Esophagus squamous epithelium (tissue), 5 donors: Measurements from ENCODE around the gene DNAH2. TPM values are rescaled to one million over a fixed set of nuclear protein-coding genes. Genes with fewer than 3 reads are reported as not detected.
A peak's percentile ranks its signal among the peaks of the same experiment; 100 is the strongest.

Experiments used
- DNase-seq: peaks from one replicate; lab custom pipeline; 2025; lab: John Stamatoyannopoulos, UW
- H3K27ac ChIP-seq, 4 donors: fragments of 200-600 bp; sonication (generic); one replicate each; pipeline ENCODE4 v1.5.1; 2016 to 2019; ENCODE audit warnings: mild to moderate bottlenecking in 1 of 4
- H3K27me3 ChIP-seq, 4 donors: fragments of 200-600 bp; sonication (generic); 1 replicate in 3 of 4; 2 replicates in 1 of 4; pipeline versions ENCODE4 v1.5.1 to v1.6.0; 2017 to 2021; ENCODE audit warnings: antibody characterized with exemption in 1 of 4
- H3K36me3 ChIP-seq, 3 donors: fragments of 200-600 bp; sonication (generic); one replicate each; pipeline ENCODE4 v1.5.1; 2016 to 2019
- H3K4me1 ChIP-seq, 3 donors: fragments of 200-600 bp; sonication (generic); one replicate each; pipeline ENCODE4 v1.5.1; 2017 to 2019
- H3K4me3 ChIP-seq, 4 donors: fragments of 200-600 bp; sonication (generic); 1 replicate in 3 of 4; 2 replicates in 1 of 4; pipeline ENCODE4 v1.5.1; 2016 to 2019; ENCODE audit warnings: mild to moderate bottlenecking in 2 of 4, moderate library complexity in 1 of 4
- H3K9me3 ChIP-seq, 3 donors: fragments of 200-600 bp; sonication (generic); one replicate each; pipeline ENCODE4 v1.5.1; 2016 to 2019
- CTCF ChIP-seq, 6 experiments: fragments of 450-650 bp in 4 of 6; fragments of 200-600 bp in 2 of 6; sonication (generic) in 2 of 6; IDR thresholded peaks; one replicate each; pipeline ENCODE4 v1.5.1; 2016 to 2019; ENCODE audit warnings: antibody characterized with exemption in 6 of 6, mild to moderate bottlenecking in 4 of 6, moderate library complexity in 4 of 6
- POLR2A ChIP-seq, 4 donors: fragments of 450-650 bp; IDR thresholded peaks; one replicate each; pipeline ENCODE4 v1.6.1; 2017; ENCODE audit warnings: antibody characterized with exemption in 4 of 4, mild to moderate bottlenecking in 4 of 4, moderate library complexity in 3 of 4
- WGBS, 2 donors: methylation state at CpG; one replicate each; pipeline ENCODE4 v1.1.5; 2018; 5-methylcytosine and 5-hydroxymethylcytosine counted together
- intact Hi-C: fragments of 100-400 bp; cut with DNase I; formaldehyde crosslinking; loops from one replicate; pipeline ENCODE4 v1.15.0; 2022
- total RNA-seq, 4 donors: library from RNA; depleted of rRNA; stranded (reverse); fragments of >200 nt; gene quantifications; one replicate each; pipeline ENCODE4 v1.1.0, GENCODE V29; 2016
- donor health status: DM: yes; HTN: yes; CAD: no.

The DNAH2 gene
- total RNA-seq, 4 donors from 2014 or later: under 0.01 to 0.04 (median 0.03) TPM; not detected in 1

DNA sequence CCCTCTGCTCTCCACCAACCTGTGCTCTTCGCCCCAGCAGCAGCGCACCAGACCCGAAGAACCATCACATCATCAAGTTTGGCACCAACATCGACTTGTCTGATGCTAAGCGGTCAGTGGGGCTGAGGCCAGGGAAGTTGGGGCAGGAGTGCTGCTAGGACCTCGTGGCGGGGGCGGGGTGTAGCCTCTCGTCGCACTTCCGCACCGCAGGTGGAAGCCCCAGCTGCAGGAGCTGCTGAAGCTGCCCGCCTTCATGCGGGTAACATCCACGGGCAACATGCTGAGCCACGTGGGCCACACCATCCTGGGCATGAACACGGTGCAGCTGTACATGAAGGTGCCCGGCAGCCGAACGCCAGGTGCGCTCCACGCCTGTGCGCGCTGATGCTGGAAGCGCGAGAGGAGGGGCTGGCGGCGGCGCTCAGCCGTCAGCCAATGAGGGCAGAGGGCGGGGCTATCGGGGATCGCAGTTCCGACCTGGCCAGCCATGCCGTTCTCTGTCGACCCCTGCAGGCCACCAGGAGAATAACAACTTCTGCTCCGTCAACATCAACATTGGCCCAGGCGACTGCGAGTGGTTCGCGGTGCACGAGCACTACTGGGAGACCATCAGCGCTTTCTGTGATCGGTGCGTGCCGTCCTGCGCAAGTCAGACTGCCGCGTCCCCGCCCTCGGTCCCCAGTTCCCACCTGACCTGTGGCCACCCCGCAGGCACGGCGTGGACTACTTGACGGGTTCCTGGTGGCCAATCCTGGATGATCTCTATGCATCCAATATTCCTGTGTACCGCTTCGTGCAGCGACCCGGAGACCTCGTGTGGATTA, 134.1 kb downstream of the DNAH2 start:
- no peaks in the 10 kb centered on the region for H3K27me3 ChIP-seq
- H3K4me1 ChIP-seq: peaks cover 23 to 57% (median 29%) of the 10 kb centered on the region in 3 donors
- H3K4me3 ChIP-seq: peak overlapping the region in 3 of 4 donors; percentile 21 to 42 (median 31)
- 23 to 39% methylated on average over 11 to 13 of the region's 60 CpGs for WGBS, 2 donors
- TF ChIP-seq POLR2A (IDR thresholded peaks at IDR 0.05) (peak in 1 of 4 donors; percentile 33), CTCF (IDR thresholded peaks at IDR 0.05) (peak; percentile 96 to 99 (median 98))
- no peak for DNase-seq
- H3K9me3 ChIP-seq: no peaks in the 10 kb centered on the region
- H3K27ac ChIP-seq: peak overlapping the region in 3 of 4 donors; percentile 14 to 66 (median 17)
- peaks cover 38 to 72% (median 41%) of the 10 kb centered on the region in 3 donors for H3K36me3 ChIP-seq
- intact Hi-C loops: no loop called here

DNA sequence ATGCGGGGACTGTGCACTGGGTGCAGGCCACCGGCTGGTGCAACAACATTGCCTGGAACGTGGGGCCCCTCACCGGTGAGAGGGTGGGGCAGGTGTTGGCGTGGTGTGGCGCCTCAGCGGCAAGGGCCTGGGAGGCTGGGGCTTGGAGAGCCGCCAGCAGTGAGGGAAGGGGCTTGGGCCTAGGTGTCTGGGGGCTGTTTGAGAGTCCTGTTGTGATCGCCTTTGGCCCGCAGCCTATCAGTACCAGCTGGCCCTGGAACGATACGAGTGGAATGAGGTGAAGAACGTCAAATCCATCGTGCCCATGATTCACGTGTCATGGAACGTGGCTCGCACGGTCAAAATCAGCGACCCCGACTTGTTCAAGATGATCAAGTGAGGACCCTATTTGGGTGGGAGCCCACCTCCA, 134.7 kb downstream of the DNAH2 start:
- intact Hi-C loops: no loop called here
- H3K27ac ChIP-seq: peak overlapping the region in 2 of 4 donors; percentile 17 to 66
- H3K4me1 ChIP-seq: peaks cover 23 to 61% (median 29%) of the 10 kb centered on the region in 3 donors
- DNase-seq: no peak
- H3K9me3 ChIP-seq: no peaks in the 10 kb centered on the region
- no peaks in the 10 kb centered on the region for H3K27me3 ChIP-seq
- H3K36me3 ChIP-seq: peaks cover 32 to 66% (median 35%) of the 10 kb centered on the region in 3 donors
- 76 to 82% methylated on average over 7 to 11 of the region's 20 CpGs for WGBS, 2 donors
- TF ChIP-seq CTCF (IDR thresholded peaks at IDR 0.05): no peak
- no peak for TF ChIP-seq POLR2A (IDR thresholded peaks at IDR 0.05)
- H3K4me3 ChIP-seq: peak overlapping the region in 1 of 4 donors; percentile 42

GRCh38 chr17:7852919-7853690, 135.6 kb downstream of the DNAH2 start:
- 34 to 78% methylated on average over 1 to 12 of the region's 51 CpGs for WGBS, 2 donors
- Histone ChIP-seq H3K27me3 (no peaks in the 10 kb centered on the region), H3K4me1 (peaks cover 23 to 64% (median 30%) of the 10 kb centered on the region in 3 donors), H3K27ac (peak overlapping the region in 1 of 4 donors; percentile 13), H3K9me3 (no peaks in the 10 kb centered on the region), H3K36me3 (peaks cover 25 to 57% (median 27%) of the 10 kb centered on the region in 3 donors), H3K4me3 (no peak overlapping the region)
- intact Hi-C loops: no loop called here
- DNase-seq: no peak
- TF ChIP-seq CTCF (IDR thresholded peaks at IDR 0.05): no peak
- TF ChIP-seq POLR2A (IDR thresholded peaks at IDR 0.05): no peak

- 84% methylated on average over 21 of the region's 21 CpGs for WGBS, 2 donors
- intact Hi-C loops: no loop called here
- peak overlapping the region in 1 of 4 donors; percentile 13 for H3K27ac ChIP-seq
- peaks cover 29 to 69% (median 35%) of the 10 kb centered on the region in 3 donors for H3K4me1 ChIP-seq
- no peaks in the 10 kb centered on the region for H3K9me3 ChIP-seq
- TF ChIP-seq POLR2A (IDR thresholded peaks at IDR 0.05): no peak
- no peak for TF ChIP-seq CTCF (IDR thresholded peaks at IDR 0.05)
- H3K27me3 ChIP-seq: no peaks in the 10 kb centered on the region
- H3K4me3 ChIP-seq: no peak overlapping the region
- peaks cover 19 to 52% (median 23%) of the 10 kb centered on the region in 3 donors for H3K36me3 ChIP-seq
- no peak for DNase-seq
Measured at GRCh38 chr17:7853691-7854038, 136.1 kb downstream of the DNAH2 start.
